Tibial artery (tissue), 4 donors: ENCODE results near the gene ZFAND3.
A peak's percentile ranks its signal among the peaks of the same experiment; 100 is the strongest.

Experiments used
- DNase-seq, 2 donors: peaks; one replicate each; pipeline ENCODE4 v3.0.0-alpha.2; 2019
- H3K27ac ChIP-seq, 2 donors: fragments of 200-600 bp; sonication (generic) in 1 of 2; 1 replicate in 1 of 2; 2 replicates in 1 of 2; pipeline ENCODE4 v1.5.1; 2018 to 2019; ENCODE audit warnings: mild to moderate bottlenecking in 1 of 2
- H3K27me3 ChIP-seq, 2 donors: fragments of 200-600 bp; sonication (generic) in 1 of 2; one replicate each; pipeline versions ENCODE4 v1.5.1 to v1.6.0; 2016 to 2019
- H3K36me3 ChIP-seq, 3 donors: fragments of 200-600 bp; sonication (generic) in 2 of 3; one replicate each; pipeline ENCODE4 v1.5.1; 2016 to 2019; ENCODE audit warnings: mild to moderate bottlenecking in 2 of 3
- H3K4me1 ChIP-seq, 4 donors: fragments of 200-600 bp; sonication (generic) in 2 of 4; 1 replicate in 3 of 4; 2 replicates in 1 of 4; pipeline ENCODE4 v1.5.1; 2016 to 2019
- H3K4me3 ChIP-seq, 2 donors: fragments of 200-600 bp; sonication (generic) in 1 of 2; 1 replicate in 1 of 2; 2 replicates in 1 of 2; pipeline ENCODE4 v1.5.1; 2018 to 2019; ENCODE audit warnings: mild to moderate bottlenecking in 2 of 2
- H3K9me3 ChIP-seq, 3 donors: fragments of 200-600 bp; sonication (generic) in 1 of 3; one replicate each; pipeline ENCODE4 v1.5.1; 2016 to 2019
- intact Hi-C: fragments of 100-400 bp; cut with DNase I; formaldehyde crosslinking; loops from one replicate; pipeline ENCODE4 v1.15.0; 2023; ENCODE audit warnings: low total_unique reads
- TF ChIP-seq, protein P1 (sequence below), 2 experiments: fragments of 200-600 bp in 1 of 2; fragments of 450-650 bp in 1 of 2; IDR thresholded peaks; one replicate each; pipeline ENCODE4 v1.5.1; 2017 to 2019; ENCODE audit warnings: antibody characterized with exemption in 2 of 2, mild to moderate bottlenecking in 1 of 2, moderate library complexity in 1 of 2

The ZFAND3 gene

GRCh38 chr6:37779902-37780628 is 39.5 kb upstream of the ZFAND3 start:
- intact Hi-C loops: loop anchor here (10.0 kb wide), 1 partner anchor 85 kb away; no protein-coding TSS in a partner anchor
- Histone ChIP-seq H3K27ac (no peak overlapping the region), H3K9me3 (no peaks in the 10 kb centered on the region), H3K4me3 (no peak overlapping the region), H3K27me3 (no peaks in the 10 kb centered on the region), H3K4me1 (peaks cover 0 to 18% (median 17%) of the 10 kb centered on the region in 4 donors), H3K36me3 (no peaks in the 10 kb centered on the region)
- DNase-seq: no peak
- TF ChIP-seq, protein P1, sequence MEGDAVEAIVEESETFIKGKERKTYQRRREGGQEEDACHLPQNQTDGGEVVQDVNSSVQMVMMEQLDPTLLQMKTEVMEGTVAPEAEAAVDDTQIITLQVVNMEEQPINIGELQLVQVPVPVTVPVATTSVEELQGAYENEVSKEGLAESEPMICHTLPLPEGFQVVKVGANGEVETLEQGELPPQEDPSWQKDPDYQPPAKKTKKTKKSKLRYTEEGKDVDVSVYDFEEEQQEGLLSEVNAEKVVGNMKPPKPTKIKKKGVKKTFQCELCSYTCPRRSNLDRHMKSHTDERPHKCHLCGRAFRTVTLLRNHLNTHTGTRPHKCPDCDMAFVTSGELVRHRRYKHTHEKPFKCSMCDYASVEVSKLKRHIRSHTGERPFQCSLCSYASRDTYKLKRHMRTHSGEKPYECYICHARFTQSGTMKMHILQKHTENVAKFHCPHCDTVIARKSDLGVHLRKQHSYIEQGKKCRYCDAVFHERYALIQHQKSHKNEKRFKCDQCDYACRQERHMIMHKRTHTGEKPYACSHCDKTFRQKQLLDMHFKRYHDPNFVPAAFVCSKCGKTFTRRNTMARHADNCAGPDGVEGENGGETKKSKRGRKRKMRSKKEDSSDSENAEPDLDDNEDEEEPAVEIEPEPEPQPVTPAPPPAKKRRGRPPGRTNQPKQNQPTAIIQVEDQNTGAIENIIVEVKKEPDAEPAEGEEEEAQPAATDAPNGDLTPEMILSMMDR (IDR thresholded peaks at IDR 0.05): no peak

- intact Hi-C loops: loop anchor here (10.0 kb wide), 1 partner anchor 83 kb away; no protein-coding TSS in a partner anchor
- Histone ChIP-seq H3K9me3 (no peaks in the 10 kb centered on the region), H3K4me3 (no peak overlapping the region), H3K36me3 (no peaks in the 10 kb centered on the region), H3K27me3 (no peaks in the 10 kb centered on the region), H3K4me1 (peaks cover 0 to 18% (median 17%) of the 10 kb centered on the region in 4 donors), H3K27ac (no peak overlapping the region)
- TF ChIP-seq, protein P1 (IDR thresholded peaks at IDR 0.05): no peak
- no peak for DNase-seq
These were observed 37.7 kb upstream of the ZFAND3 start for GRCh38 chr6:37781788-37782187.

- TF ChIP-seq, protein P1 (IDR thresholded peaks at IDR 0.05): no peak
- Histone ChIP-seq H3K27ac (peak overlapping the region; percentile 5 to 6), H3K36me3 (no peaks in the 10 kb centered on the region), H3K4me3 (peak overlapping the region; percentile 45 to 60), H3K27me3 (no peaks in the 10 kb centered on the region), H3K9me3 (no peaks in the 10 kb centered on the region), H3K4me1 (peaks cover 0 to 18% (median 17%) of the 10 kb centered on the region in 4 donors)
- intact Hi-C loops: loop anchor here (10.0 kb wide), 1 partner anchor 82 kb away; no protein-coding TSS in a partner anchor
- DNase-seq: peak in 1 of 2 donors; percentile 32
These were observed 36.3 kb upstream of the ZFAND3 start for GRCh38 chr6:37783025-37783855.

DNA sequence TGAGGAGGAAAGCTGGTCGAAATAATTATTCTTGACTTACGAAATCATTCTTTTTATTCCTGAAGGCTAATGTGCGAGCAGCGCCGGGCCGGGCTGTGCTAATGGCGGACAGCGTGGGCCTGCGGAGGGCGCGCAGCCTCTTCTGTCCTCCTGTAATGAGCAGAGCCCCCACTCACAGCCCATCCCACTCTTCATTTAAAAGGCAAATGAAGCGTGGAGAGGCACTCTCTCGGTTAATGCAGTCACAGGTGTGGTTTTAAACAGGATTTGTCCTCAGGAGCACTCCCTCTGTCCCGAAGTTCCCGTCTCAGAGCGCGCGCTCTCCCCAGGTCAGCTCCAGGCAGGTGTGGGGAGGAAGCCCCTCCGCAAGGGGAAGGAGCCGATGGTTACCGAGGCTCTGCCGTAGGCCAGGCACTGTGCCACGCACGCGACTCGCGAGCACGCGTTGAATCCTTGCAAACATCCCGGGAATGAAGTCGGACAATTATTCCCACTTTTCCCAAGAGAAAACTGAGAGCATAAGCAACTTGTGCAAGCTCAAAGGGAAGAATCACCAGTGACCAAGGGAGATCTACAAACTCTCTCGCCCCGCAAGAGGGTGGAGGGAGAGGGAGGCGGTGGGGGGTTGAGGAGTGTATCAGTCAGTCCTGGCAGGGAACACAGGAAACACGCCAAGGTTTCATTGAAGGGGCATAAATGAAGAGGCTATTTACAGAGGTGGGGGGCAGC is 35.5 kb upstream of the ZFAND3 start:
- TF ChIP-seq, protein P1 (IDR thresholded peaks at IDR 0.05): no peak
- Histone ChIP-seq H3K27me3 (no peaks in the 10 kb centered on the region), H3K9me3 (no peaks in the 10 kb centered on the region), H3K27ac (peak overlapping the region; percentile 5 to 6), H3K36me3 (no peaks in the 10 kb centered on the region), H3K4me1 (peaks cover 0 to 18% (median 17%) of the 10 kb centered on the region in 4 donors), H3K4me3 (peak overlapping the region; percentile 45 to 60)
- intact Hi-C loops: loop anchor here (10.0 kb wide), 1 partner anchor 81 kb away; no protein-coding TSS in a partner anchor
- peak in 1 of 2 donors; percentile 58 for DNase-seq

DNA sequence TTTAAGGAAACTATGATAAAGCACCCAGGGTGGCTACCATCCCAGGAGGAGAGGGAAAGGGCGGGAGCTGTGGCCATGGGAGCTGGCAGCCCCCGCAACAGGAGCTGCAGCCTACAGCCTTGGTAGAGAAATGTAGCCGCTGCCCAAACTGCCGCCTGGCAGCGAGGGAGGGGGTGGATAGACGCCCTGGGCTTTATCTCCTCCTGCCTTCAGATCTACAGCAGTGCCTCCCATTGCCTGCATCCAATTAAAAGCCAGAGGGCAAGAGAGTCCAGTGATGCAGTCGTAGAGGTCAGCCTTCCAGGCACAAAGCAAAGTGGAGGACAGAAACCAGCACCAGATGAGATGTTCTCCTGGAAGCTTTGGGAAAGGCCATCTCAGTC is 35.0 kb upstream of the ZFAND3 start:
- Histone ChIP-seq H3K4me3 (peak overlapping the region; percentile 45 to 60), H3K9me3 (no peaks in the 10 kb centered on the region), H3K27ac (no peak overlapping the region), H3K36me3 (no peaks in the 10 kb centered on the region), H3K4me1 (peaks cover 0 to 18% (median 17%) of the 10 kb centered on the region in 4 donors), H3K27me3 (no peaks in the 10 kb centered on the region)
- DNase-seq: no peak
- intact Hi-C loops: loop anchor here (10.0 kb wide), 1 partner anchor 80 kb away; no protein-coding TSS in a partner anchor
- TF ChIP-seq, protein P1 (IDR thresholded peaks at IDR 0.05): no peak
